OCI-LY3 (cell line): ENCODE results near the gene OR2T4.

ENCODE experiments used
- H2AFZ ChIP-seq: fragments of 200-600, 300-600 bp; shearing (Covaris generic); 2 replicates; pipeline ENCODE4 v1.6.0; 2014; ENCODE audit warnings: antibody characterized with exemption, low read depth, low read length
- H3K27ac ChIP-seq: fragments of 200-600, 300-600 bp; sonication (generic); 2 replicates; pipeline ENCODE4 v1.5.1; 2014; ENCODE audit warnings: mild to moderate bottlenecking, low read length, moderate library complexity, mixed read lengths
- H3K27me3 ChIP-seq: fragments of 200-600, 300-600 bp; sonication (generic); 2 replicates; pipeline ENCODE4 v1.6.1; 2014; ENCODE audit warnings: low read depth, low read length, mixed read lengths
- H3K36me3 ChIP-seq: fragments of 200-600, 300-600 bp; sonication (generic); replicated peaks from 2 replicates; pipeline ENCODE3; 2014; ENCODE audit warnings: low read depth, low read length, mixed read lengths
- H3K4me1 ChIP-seq: fragments of 300-600, 200-600 bp; sonication (generic); 2 replicates; pipeline ENCODE4 v1.6.1; 2014; ENCODE audit warnings: low read length, mixed read lengths
- H3K4me2 ChIP-seq: fragments of 200-600, 300-600 bp; sonication (generic); 2 replicates; pipeline ENCODE4 v1.6.1; 2014; ENCODE audit warnings: low read length, mixed read lengths
- H3K4me3 ChIP-seq: fragments of 300-600, 200-600 bp; sonication (generic); 2 replicates; pipeline ENCODE4 v1.5.1; 2014; ENCODE audit warnings: antibody characterized with exemption, mild to moderate bottlenecking, low read length, moderate library complexity
- H3K79me2 ChIP-seq: fragments of 300-600, 200-600 bp; shearing (Covaris generic); 2 replicates; pipeline ENCODE4 v1.6.1; 2014; ENCODE audit warnings: mild to moderate bottlenecking, low read length, mixed read lengths
- H3K9ac ChIP-seq: fragments of 300-600, 200-600 bp; shearing (Covaris generic); 2 replicates; pipeline ENCODE4 v1.6.0; 2014; ENCODE audit warnings: mild to moderate bottlenecking, low read length, moderate library complexity
- H3K9me3 ChIP-seq: fragments of 200-600, 300-600 bp; shearing (Covaris generic); 2 replicates; pipeline ENCODE4 v1.6.1; 2014; ENCODE audit warnings: low read length, mixed read lengths; ENCODE audit not compliant: insufficient read depth
- H4K20me1 ChIP-seq: fragments of 200-600, 300-600 bp; sonication (generic); 2 replicates; pipeline ENCODE4 v1.6.1; 2016; ENCODE audit warnings: low read length, mixed read lengths; ENCODE audit not compliant: insufficient read depth
- EZH2phosphoT487 ChIP-seq: fragments of 200-600 bp; shearing (Covaris generic); IDR thresholded peaks from 2 replicates; pipeline ENCODE4 v1.6.1; 2018; ENCODE audit warnings: antibody characterized with exemption, mixed run types, low read depth

Gene OR2T4

GRCh38 chr1:248406721-248407692, 45.5 kb downstream of the OR2T4 start:
- Histone ChIP-seq H3K9me3 (0 out of 2 replicates have a peak, but pooled peaks cover 5% of the 10 kb centered on the region), H3K36me3 (no peaks in the 10 kb centered on the region), H2AFZ (no peak overlapping the region), H3K4me2 (no peak overlapping the region), H3K9ac (no peak overlapping the region), H3K4me1 (no peaks in the 10 kb centered on the region), H3K27ac (no peak overlapping the region), H4K20me1 (no peaks in the 10 kb centered on the region), H3K4me3 (no peak overlapping the region), H3K27me3 (no peaks in the 10 kb centered on the region), H3K79me2 (no peaks in the 10 kb centered on the region)
- no peak for TF ChIP-seq EZH2phosphoT487
